Kidney (tissue), 14 donors: ENCODE data around the gene CDK14. TPM values are rescaled to one million over a fixed set of nuclear protein-coding genes. Genes with fewer than 3 reads are reported as not detected.

Experiments used
- DNase-seq, 5 donors: peaks; one replicate each; pipeline ENCODE4 v3.0.0-alpha.2; 2013 to 2020
- FAIRE-seq: peaks from 2 replicates; lab custom pipeline; 2012; peaks lifted over from hg19 to GRCh38; lab: Jason Lieb, UNC
- H3K27ac ChIP-seq, 2 donors: one replicate each; pipeline ENCODE4 v1.7.0; 2013; ENCODE audit warnings: low read depth in 2 of 2, low read length in 2 of 2, inconsistent platforms in 1 of 2
- H3K27me3 ChIP-seq: one replicate; pipeline ENCODE4 v1.7.1; 2013; ENCODE audit warnings: low read length, inconsistent platforms; ENCODE audit not compliant: control insufficient read depth, insufficient read depth
- H3K36me3 ChIP-seq, 3 donors: one replicate each; pipeline versions ENCODE4 v1.7.0 to v1.7.1; 2013; ENCODE audit warnings: low read length in 3 of 3, control low read depth in 1 of 3, inconsistent platforms in 1 of 3; ENCODE audit not compliant: insufficient read depth in 3 of 3, control insufficient read depth in 2 of 3
- H3K4me1 ChIP-seq, 3 donors: one replicate each; pipeline versions ENCODE4 v1.7.0 to v1.7.1; 2013; ENCODE audit warnings: low read length in 3 of 3, inconsistent platforms in 1 of 3, low read depth in 1 of 3; ENCODE audit not compliant: control insufficient read depth in 2 of 3, insufficient read depth in 2 of 3
- H3K4me3 ChIP-seq, 3 donors: one replicate each; pipeline versions ENCODE4 v1.7.0 to v1.8.1; 2013; ENCODE audit warnings: low read length in 3 of 3, control low read depth in 1 of 3, inconsistent platforms in 1 of 3
- H3K9ac ChIP-seq, 3 donors: one replicate each; pipeline versions ENCODE4 v1.7.0 to v1.7.1; 2013; ENCODE audit warnings: low read length in 3 of 3, control low read depth in 1 of 3, inconsistent platforms in 1 of 3
- H3K9me3 ChIP-seq, 3 donors: one replicate each; pipeline versions ENCODE4 v1.7.0 to v1.7.1; 2013; ENCODE audit warnings: low read length in 3 of 3, control low read depth in 1 of 3, inconsistent platforms in 1 of 3; ENCODE audit not compliant: control insufficient read depth in 2 of 3, insufficient read depth in 1 of 3
- intact Hi-C: fragments of 100-400 bp; cut with DNase I; formaldehyde crosslinking; loops from one replicate; pipeline ENCODE4 v1.11.1; 2022
- polyA plus RNA-seq: library from polyadenylated mRNA; stranded (reverse); fragments of 350-450 nt; fragmentation: Illumina TruSeq; extraction: RNeasy Lipid Tissue Mini Kit (QIAGEN cat#74804); gene quantifications from one replicate; pipeline ENCODE4 v1.2.3, GENCODE V29; 2014; ENCODE audit warnings: low read depth, low replicate concordance; ENCODE audit not compliant: insufficient read depth
- total RNA-seq: library from RNA; stranded (reverse); fragmentation: NEBNext Ultra II Directional; extraction: Animal tissue kit (Norgen Biotek cat#: 25700); gene quantifications from one replicate; pipeline ENCODE4 v1.2.1, GENCODE V29; 2021
- TF ChIP-seq, protein P1 (sequence below): IDR thresholded peaks from 3 replicates; pipeline ENCODE4 v1.5.1; 2012; ENCODE audit warnings: mild to moderate bottlenecking, moderate library complexity, borderline replicate concordance; ENCODE audit not compliant: insufficient read depth; ENCODE audit errors: extremely low read depth
- donor health status: control.
- donor health status: control.
- donor health status: control.
- donor health status: control.
- donor health status: control.
- donor health status: DM: yes; HTN: yes; CAD: no.
- donor health status: Normal renal cell carcinoma (clear cell type).

CDK14 gene
- total and polyA plus RNA-seq, 2 donors from 2014 or later, result 11.9 to 33.9 TPM

DNA sequence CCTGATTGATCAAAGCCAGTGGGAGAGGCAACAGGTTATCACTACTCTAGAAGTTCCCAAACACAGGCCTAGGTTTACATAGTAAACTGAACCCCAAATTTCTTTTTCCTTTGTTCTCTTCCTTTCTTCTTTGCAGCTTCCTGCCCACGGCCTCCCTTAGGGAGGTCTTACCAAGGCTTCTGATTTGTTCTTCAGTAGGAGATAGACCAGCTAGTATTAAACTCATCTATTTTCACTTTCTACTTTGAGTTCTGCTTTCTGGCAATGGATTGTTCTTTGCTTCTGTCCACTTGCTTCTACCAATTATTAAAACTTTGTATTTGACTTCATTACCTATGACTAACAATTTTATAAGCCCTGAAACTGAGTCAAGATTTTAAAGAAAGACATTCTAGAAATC, 417.0 kb downstream of the CDK14 start:
- Histone ChIP-seq H3K9ac (no peak overlapping the region), H3K27me3 (no peaks in the 10 kb centered on the region), H3K36me3 (no peaks in the 10 kb centered on the region), H3K4me1 (no peaks in the 10 kb centered on the region), H3K27ac (no peak overlapping the region), H3K9me3 (no peaks in the 10 kb centered on the region), H3K4me3 (no peak overlapping the region)
- TF ChIP-seq, protein P1, sequence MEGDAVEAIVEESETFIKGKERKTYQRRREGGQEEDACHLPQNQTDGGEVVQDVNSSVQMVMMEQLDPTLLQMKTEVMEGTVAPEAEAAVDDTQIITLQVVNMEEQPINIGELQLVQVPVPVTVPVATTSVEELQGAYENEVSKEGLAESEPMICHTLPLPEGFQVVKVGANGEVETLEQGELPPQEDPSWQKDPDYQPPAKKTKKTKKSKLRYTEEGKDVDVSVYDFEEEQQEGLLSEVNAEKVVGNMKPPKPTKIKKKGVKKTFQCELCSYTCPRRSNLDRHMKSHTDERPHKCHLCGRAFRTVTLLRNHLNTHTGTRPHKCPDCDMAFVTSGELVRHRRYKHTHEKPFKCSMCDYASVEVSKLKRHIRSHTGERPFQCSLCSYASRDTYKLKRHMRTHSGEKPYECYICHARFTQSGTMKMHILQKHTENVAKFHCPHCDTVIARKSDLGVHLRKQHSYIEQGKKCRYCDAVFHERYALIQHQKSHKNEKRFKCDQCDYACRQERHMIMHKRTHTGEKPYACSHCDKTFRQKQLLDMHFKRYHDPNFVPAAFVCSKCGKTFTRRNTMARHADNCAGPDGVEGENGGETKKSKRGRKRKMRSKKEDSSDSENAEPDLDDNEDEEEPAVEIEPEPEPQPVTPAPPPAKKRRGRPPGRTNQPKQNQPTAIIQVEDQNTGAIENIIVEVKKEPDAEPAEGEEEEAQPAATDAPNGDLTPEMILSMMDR, result no peak
- intact Hi-C loops, result no loop called here
- FAIRE-seq (no peak), DNase-seq (no peak)

DNA sequence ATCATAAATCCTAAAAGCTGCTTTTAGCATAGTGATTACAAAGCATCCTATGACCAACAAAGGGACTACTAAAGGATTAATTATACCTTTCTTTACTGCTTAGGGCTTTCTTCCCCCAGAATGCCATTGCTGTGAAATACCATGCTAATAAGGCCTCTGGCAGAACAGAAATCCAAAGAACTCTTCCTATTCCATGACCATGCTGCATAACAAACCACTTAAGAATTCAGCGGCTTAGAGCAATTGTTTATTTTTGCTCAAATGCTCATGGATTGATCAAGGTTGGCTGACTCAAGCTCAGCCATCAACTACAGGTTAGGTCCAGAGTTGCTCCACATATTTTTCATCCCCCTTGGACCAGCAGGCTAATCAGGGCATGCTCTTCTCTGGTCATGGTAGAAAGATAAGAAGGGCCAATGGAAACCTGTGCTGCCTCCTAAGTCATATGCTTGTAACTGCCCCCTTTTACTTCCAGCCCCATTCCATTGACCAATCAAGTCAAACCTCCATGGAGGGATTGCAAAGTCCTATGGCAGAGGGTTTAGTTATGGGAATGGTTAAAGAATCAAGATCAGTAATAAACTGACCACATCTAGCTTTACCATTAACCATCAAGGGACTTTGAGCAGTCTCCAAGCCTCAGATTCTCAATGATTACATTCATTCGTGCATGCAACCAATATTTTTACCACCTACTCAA, 423.7 kb downstream of the CDK14 start:
- no peaks in the 10 kb centered on the region for H3K4me1 ChIP-seq
- TF ChIP-seq, protein P1, result no peak
- H3K27ac ChIP-seq, result no peak overlapping the region
- H3K36me3 ChIP-seq, result no peaks in the 10 kb centered on the region
- no peaks in the 10 kb centered on the region for H3K27me3 ChIP-seq
- FAIRE-seq (no peak), DNase-seq (no peak)
- intact Hi-C loops, result no loop called here
- no peaks in the 10 kb centered on the region for H3K9me3 ChIP-seq
- no peak overlapping the region for H3K4me3 ChIP-seq
- H3K9ac ChIP-seq, result no peak overlapping the region

DNA sequence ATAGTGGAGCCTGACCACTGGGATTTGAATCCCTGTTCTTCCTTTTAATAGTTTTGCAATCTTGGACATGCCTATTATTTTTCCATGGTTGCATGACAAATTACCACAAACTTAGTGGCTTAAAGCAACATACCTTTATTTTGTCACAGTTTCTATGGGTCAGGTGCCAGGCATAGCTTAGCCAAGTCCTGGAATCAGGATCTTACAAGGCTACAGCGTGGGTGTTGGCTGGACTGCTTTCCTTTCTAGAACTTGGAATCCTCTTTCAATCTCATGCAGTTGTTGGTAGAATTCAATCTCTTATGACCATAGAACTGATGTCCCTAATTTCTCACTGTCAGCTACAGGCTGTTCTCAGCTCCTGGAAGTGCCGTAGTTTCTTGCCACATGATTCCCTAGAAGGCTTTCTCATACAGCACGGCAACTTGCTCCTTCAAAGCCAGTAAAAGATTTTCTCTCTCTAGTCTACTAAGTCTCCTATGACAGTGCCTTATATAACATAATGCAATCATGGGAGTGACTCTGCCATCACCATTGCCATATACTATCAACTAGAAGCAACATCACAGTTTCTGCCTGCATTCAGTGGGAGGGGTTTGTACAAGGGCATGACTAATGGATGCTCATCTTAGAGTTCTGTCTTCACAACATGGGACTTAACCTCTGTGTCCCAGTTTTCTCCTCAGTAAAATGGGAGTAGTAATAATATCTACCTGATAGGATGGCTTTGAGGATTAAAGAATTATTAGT, 424.7 kb downstream of the CDK14 start:
- no peak for FAIRE-seq
- Histone ChIP-seq H3K27me3 (no peaks in the 10 kb centered on the region), H3K4me1 (no peaks in the 10 kb centered on the region), H3K9me3 (no peaks in the 10 kb centered on the region), H3K9ac (no peak overlapping the region), H3K27ac (no peak overlapping the region), H3K4me3 (no peak overlapping the region), H3K36me3 (no peaks in the 10 kb centered on the region)
- DNase-seq, result no peak
- intact Hi-C loops, result no loop called here
- TF ChIP-seq, protein P1, result no peak
